ENCODE results near the gene ARFGEF2.
"Not testable (repeated sequence)": the region's sequence is repeated elsewhere in the genome, so short reads cannot be mapped to it uniquely, and the experiment has no call there.

The ARFGEF2 gene

DNA sequence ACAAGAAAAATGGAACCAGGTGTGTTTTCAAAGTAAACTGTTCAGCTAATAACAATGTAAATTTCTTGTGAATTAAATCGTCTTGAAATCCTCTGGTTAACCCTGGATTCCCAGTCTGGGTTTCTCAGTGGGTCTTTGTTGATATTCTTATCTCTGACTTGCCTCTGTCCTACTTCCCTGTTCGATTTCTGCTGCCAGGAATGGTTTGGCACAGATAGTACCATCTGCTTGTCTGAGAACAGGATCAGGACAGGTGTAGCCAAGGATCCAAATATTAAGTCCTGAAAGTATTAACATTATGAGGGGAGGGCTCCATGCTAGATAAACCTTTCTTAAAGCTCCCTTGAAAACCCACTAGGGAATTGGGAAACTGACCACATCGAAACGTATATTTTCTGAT is 30.1 kb downstream of the ARFGEF2 start:
- no peak for DNase-seq (ENCODE audit: low spot score)

DNA sequence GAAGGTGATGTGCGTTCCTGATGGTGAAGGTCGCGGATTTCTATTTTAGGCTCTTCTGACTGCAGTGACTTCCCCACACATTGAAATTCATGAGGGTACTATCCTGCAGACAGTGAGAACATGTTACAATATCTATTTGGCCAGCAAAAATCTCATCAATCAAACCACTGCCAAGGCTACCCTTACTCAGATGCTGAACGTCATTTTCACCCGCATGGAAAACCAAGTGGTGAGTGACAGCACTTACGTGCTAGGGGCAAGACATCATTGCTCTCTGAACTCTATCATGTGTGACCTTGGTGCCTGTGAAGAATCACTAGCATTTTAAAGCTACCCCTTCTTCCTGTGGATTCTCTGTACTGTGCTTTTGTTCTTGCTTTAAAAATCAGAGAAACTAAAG is 31.1 kb downstream of the ARFGEF2 start:
- no peak for DNase-seq (ENCODE audit: low spot score)

DNA sequence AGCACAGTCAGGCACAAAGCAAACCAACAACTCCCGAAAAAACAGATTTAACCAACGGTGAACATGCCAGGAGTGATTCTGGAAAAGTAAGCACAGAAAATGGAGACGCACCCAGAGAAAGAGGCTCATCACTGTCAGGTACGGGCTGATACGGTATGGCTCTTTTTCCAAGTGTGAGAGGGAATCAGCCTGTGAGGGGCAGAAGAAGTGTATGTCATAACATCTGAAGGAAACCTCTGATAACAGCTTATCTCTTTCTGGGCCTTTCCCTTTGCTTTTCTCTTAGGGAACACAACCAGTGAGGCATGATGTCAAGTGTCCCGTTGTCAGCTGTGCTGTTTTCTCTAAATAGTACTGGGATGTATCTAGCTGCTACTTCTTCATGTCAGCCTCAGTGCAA is 32.1 kb downstream of the ARFGEF2 start:
- no peak for DNase-seq (ENCODE audit: low spot score)

DNA sequence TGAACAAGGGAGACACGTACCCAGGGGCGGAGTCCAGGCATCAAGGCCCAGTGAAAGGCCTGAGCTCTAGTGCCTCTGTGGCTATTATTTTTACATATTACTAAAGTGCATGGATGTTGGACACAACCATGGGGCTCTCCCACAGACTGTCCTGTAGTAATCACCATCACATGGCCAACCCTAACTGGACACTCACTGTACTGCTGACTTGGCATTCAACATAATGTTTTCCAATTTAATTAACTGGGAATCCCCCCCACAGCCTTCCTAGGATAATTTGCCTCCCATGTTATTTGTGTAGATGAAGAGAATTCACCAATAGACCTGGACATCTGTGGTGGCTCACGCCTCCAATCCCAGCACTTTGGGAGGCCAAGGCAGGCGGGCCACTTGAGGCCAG is 34.5 kb downstream of the ARFGEF2 start:
- no peak for DNase-seq (ENCODE audit: low spot score)

DNA sequence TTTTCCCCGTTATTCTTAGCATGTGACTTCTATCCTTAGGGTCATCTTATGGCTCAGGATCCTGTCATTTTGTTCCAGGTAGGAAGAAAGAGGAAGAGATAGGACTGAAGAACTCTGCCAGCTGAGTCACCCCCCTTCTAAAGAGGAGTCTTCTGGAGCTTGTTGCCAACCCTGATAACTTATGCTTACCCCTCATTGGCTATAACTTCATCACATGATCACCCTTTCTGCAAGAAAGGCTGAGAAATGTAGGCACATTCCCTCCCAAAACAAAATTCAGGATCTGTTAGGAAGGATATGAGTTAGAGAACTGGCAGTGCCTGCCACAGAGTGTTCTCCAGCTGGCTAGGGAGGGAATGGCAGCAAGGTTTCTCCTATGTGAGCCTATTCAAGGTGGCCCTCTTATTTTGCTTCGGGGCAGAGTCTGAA is 35.6 kb downstream of the ARFGEF2 start:
- DNase-seq (ENCODE audit: low spot score): no peak

DNA sequence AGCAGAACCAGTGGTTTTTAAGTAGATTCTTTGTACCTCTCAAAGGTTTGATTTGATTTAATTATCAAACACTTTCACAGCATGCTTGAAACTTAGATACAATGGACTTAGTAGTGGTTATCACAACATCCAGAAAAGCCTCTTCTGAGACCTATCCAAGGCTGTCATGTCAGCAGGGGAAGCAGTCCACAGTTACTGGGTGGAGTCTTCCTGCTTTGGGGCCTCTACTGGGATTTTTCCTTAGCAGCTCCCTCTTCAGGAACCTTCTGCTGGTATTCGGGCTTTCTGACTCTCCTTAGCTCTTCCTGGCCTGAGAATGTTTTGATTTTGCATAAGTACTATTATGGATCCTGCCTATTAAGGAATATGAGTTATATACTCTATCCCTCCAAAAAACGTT is 36.0 kb downstream of the ARFGEF2 start:
- DNase-seq (ENCODE audit: low spot score): no peak

DNA sequence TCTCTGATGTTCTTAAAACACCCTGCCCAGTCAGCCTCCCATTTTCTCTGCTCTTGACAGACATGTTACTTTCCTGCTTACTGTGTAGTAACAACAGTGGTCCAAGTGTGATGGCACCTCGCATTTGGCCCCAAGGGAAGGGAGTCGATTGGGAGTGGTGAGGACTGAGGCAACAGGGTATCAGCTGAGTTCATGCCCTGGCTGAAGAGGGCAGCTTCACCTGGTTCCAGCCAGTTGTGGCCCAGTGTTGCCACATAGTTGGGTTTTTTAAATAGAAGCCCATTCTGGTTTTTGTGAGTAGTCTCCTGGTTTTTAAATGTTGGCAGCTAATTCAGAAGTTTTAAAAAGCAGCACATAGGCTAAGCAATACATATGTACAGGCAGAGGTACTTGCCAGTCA is 37.2 kb downstream of the ARFGEF2 start:
- no peak for DNase-seq (ENCODE audit: low spot score)

DNA sequence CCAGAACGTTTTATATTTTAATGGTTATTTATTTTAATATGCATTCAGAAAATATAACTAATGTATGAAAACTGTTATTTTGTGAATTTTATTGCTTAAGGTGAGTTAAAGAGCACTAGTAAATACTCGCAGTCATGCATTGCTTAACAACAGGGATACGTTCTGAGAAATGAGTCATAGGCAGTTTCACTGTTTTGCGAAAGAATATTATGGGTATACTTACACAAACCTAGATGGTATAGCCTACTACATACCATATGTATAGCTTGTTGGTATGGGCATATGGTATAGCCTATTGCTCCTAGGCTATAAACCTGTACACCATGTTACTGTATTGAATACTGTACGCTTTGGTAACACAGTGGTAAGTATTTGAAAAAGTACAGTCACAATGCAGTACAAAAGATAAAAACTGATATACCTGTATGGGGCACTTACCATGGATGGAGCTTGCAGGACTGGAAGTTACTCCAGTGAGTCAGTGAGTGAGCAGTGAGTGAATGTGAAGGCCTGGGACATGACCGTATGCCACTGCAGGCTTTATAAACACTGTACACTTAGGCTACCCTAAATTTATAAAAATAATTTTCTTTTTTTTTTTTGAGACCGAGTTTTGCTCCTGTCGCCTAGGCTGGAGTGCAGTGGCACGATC is 38.5 kb downstream of the ARFGEF2 start:
- no peak for DNase-seq (ENCODE audit: low spot score)

DNA sequence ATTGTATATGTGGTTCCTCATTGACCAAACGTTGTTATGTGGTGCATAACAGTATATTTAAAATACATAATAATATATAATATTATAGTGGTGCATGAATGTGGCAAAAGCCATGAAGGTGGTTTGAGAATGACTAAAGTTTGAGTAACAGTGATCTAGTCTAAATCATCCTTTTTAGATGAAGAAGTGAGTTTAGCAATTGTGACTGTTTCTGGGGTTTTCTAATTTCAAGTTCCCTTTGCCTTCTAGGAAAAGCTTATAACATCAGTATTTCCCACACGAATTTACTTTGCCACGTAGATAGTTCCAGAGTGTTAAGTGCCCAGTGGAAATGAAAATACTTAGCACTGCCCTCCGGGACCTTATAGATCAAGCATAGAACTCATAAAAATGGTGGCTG is 40.9 kb downstream of the ARFGEF2 start:
- DNase-seq (ENCODE audit: low spot score): no peak

DNA sequence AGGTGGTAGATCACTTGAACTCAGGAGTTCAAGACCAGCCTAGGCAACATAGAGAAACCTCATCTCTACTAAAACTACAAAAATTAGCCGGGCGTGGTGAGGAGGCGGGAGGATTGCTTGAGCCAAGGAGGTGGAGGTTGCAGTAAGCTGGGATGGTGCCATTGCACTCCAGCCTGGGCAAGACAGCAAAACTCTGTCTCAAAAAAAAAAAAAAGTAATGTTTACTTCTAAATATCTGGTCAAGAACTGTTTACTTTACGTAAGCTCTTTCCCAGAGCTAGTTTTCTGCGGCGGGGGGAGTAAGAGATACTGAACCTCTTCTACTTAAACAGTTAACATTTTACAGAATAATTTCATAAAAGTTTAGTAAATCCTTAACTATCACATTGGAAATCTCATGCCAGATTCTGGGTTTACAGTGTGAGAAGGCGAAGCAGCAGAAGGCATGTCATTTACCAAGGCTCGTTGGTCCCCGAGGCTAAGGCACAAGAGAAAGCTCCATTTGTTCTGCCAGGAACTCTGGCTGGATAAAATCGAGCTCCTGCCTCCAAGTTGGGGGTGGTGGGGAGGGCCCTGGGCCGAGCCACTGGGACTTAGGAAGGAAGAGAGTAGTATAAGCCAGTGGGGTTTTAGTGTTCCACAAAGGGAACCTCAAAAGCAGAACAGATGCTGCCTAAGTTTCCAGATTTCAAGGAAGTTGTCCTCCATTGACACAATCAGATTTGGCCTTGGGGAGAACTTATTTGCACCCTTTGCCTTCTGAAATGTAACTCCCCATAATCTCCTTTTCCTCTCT is 41.7 kb downstream of the ARFGEF2 start:
- DNase-seq (ENCODE audit: low spot score): no peak

DNA sequence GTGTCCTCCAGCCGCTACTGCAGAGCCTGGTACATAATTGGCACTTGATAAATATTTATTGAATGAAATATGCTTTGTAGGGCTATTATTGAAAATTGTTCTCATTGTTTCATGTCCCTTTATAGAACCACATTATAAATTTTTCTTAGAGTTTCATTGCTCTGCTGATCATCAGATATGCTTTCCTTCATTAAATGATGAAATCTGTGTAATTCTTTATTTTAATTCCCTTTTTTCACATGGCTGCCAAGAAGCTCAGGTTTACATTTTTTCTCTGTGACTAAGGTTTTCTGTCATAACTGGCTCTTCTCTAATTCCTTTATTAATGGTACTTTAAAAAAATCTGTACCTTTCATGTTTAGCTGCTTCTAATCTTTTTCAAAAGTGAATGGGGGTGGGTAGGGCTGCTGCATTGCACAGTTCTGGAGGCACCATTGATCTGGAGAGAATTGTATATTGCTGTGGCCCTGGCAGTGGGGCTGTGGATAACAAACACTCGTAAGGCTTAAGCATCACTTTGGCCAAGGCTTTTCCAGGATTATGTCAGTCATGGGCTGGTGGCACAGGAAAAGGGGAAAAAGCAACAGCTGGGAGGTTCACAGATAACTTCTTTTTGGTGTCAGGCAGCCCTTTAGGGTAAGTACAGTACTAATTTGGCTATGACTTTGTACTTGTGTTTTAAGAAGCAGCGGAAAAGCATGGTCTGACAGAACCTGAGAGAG is 43.8 kb downstream of the ARFGEF2 start:
- no peak for DNase-seq (ENCODE audit: low spot score)

DNA sequence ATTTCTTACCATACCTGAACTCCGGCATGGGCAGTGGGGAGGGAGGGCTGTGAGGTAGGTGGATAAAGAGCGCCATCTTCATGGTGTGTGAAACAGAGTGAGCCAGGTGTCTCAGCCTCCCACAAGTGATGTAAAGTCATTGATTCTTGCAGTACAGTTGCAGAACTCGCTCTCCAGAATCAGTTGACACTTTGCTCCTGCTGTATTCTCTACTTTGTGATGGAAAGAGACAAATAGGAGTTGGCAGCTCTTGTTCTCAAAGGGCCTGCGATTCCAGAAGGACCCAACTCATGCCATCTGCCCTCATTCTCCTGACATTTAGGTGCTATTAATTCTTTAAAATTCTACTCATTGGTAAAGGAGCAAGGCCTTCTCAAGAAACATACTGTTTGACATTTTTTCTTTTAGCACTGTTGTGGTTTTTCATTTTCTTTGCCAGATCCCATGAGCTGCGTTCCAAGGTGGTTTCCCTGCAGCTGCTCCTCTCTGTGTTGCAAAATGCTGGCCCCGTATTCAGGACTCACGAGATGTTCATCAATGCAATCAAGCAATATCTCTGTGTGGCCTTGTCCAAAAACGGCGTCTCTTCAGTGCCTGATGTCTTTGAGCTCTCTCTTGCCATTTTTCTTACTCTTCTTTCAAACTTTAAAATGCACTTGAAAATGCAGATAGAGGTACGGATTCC is 49.3 kb downstream of the ARFGEF2 start:
- no peak for DNase-seq (ENCODE audit: low spot score)

DNA sequence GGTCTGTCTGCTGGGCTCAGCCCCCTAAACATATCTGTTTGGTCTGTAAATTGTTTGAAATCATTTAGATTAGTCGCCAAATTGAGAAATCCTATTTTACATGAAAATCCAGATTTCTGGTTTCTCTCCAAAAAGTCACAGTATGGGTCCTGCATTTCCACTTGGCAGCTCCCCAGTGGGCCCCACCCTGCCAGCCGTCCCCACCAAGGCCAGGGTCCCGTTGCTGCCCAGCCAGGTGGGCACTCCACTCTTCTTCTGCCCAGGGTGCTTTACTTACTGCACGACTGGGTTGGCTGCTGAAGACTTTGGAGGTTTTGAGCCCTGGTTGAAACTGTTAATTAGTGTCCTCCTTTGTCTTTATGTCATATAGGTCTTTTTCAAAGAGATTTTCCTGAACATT is 50.4 kb downstream of the ARFGEF2 start:
- no peak for DNase-seq (ENCODE audit: low spot score)

DNA sequence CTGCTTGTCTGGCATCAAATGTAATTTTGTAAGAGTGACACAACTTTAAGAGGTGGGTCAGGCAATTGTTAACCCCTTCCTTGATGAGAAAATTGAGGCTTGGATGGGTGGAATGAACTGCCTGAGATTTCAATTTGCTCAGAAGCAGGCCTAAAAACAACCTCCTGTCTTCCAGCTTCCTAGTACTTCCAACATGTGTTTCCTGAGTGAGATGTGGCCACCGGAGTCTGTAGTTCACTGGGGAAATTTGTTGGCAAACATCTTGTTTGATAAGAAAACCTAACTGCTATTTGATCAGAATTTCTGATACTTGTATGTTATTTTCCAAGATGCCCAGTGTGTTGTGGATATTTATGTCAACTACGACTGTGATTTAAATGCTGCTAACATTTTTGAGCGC is 51.3 kb downstream of the ARFGEF2 start:
- DNase-seq (ENCODE audit: low spot score): no peak

DNA sequence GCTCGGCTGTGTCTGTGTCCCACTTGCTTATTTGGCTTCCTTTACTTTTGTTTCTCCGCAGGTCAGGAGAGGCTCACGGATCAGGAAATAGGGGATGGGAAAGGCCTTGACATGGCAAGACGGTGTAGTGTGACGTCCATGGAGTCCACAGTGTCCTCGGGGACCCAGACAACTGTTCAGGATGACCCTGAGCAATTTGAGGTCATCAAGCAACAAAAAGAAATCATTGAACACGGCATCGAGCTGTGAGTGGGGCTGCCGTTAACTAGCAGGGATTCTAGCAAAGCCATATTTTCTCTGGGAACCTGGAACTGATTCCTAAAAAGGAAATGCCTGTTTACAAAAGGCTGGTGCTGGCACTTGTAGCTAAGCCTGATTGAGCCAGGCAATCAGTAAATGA is 54.4 kb downstream of the ARFGEF2 start:
- DNase-seq (ENCODE audit: low spot score): no peak

DNA sequence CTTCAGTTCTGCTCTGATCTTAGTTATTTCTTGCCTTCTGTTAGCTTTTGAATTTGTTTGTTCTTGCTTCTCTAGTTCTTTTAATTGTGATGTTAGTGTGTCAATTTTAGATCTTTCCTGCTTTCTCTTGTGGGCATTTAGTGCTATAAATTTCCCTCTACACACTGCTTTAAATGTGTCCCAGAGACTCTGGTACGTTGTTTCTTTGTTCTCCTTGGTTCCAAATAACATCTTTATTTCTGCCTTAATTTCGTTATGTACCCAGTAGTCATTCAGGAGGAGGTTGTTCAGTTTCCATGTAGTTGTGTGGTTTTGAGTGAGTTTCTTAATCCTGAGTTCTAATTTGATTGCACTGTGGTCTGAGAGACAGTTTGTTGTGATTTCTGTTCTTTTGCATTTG is 58.5 kb downstream of the ARFGEF2 start:
- DNase-seq (ENCODE audit: low spot score): not testable (repeated sequence)

DNA sequence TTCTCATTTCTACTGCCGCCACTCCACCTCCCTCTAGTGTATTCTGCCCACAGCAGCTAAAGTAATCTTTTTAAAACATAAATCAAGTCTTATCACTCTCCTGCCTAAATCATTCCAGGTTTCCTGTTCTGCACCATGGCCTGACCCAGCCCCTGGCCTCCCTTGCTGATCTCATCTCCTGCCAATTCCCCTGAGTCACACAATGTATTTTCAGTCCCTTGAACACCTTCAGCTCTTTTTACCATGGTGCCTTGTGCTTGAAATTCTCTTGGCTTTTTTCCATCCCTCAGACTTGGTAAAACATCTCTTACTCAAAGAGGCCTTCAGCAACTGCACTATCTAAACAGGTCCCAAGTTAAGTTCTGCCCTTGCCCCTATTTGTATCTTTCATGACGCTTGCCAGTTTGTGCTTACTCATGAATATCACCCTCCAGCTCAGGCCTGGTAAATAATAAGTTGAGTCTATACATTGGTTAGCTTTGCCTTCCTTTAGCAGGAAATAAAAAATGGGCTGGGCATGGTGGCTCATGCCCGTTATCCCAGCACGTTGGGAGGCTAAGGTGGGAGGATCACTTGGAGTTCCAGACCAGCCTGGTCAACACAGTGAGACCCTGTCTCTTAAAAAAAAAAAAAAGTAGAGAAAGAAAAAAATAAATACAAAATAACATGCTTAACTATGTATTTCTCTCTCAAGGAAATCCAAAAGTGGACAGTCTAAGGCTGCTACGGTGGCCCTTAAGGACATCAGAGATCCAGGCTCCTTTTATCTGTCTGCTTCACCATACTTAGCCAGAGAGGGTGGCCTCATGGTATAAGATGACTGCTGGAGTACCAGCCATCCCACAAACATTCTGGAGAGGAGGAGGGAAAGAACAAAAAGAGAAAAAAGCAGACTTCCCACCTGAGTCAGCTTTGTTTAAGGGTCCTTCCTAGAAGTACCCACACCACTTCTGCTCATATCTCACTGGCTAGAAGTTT is 62.2 kb downstream of the ARFGEF2 start:
- no peak for DNase-seq (ENCODE audit: low spot score)

DNA sequence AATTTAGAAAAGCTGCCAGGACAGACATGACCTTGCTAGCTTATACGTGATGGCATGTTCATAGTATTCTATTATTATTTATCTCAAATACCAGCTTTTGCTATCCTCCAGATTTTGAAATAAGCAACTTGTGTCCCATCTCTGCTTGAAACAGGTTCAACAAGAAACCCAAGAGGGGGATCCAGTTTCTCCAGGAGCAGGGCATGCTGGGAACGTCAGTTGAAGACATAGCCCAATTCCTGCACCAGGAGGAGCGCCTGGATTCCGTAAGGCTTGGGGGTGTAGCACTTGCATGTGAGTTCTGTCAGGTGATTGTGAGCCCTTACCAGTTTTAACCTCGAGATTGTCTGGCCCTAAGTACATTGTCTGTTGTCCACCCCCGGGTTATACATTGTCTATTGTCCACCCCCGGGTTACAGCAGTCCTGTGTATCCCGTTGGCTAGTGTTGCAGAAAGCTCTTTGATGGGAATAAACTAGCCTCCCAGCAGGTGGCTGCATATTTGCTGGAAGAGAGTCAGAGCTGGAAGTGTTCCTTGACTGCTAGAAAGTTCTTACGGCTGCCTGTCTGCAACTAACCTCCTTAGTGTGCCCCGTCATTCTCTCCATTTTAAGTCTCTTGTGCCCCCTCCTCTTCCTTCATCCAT is 63.2 kb downstream of the ARFGEF2 start:
- no peak for DNase-seq (ENCODE audit: low spot score)

DNA sequence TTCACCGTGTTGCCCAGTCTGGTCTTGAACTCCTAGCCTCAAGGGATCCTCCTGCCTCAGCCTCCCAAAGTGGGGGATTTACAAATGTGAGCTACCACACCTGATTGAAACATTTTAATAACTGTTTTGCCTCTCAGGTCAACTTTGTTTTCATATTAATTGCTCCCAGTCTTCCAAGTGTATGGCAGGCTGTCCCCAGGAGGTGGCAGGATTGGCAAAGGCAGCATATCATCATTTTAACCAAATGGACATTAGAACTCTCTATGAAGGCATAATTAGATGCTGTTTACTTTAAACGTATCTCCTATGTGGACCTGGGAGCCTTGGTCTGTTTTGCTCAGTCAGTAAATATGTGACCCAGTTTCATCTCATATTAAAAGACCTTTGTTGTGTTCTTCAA is 65.4 kb downstream of the ARFGEF2 start:
- DNase-seq (ENCODE audit: low spot score): no peak

DNA sequence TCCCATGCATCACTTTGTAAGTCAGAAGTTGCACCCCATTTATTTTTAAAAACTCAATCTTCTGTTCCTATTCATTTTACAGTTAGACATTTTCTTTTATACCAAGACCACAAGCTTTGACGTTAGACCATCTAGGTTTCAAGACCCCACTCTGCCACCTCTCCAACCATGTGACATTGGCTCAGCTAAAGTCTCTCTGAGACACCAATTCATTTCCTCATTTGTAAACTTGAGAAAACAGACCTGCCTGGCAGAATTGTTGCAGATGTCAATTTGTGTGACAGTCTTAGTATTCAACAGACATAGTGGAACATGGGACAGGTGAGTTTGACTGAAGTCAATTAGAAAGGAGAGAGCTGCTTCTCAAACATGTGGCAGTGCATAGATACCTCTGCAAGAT is 69.0 kb downstream of the ARFGEF2 start:
- DNase-seq (ENCODE audit: low spot score): no peak

DNA sequence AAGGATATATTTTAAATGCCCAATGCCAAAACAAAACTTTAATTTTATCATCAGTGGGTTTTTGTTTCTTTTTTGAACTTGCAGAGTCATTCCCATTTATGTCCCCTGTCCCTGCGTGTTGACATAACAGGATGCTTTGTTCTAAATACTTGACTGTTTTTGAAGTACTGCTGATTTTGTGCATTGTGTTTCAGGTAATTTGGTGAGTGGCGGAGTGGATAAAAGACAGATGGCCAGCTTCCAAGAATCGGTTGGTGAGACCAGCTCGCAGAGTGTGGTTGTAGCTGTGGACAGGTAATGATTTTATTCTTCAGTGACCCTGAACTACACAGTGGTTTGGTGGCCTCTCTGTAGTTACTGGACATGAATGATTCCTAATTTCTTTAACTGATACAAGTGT is 74.1 kb downstream of the ARFGEF2 start:
- DNase-seq (ENCODE audit: low spot score): no peak

Measured in putamen (tissue), 1 donor.